Neural crest cell (in vitro differentiated cells): Measurements from ENCODE around the gene HMOX1. TPM values are rescaled to one million over a fixed set of nuclear protein-coding genes. Genes with fewer than 3 reads are reported as not detected.

Source experiments
- DNase-seq: peaks from one replicate; pipeline ENCODE4 v3.0.0; 2021; ENCODE audit warnings: low read depth, mixed read lengths, low spot score
- H3K27ac Mint-ChIP-seq: one replicate; pipeline ENCODE4 v1.8.0; 2021; ENCODE audit warnings: mild to moderate bottlenecking, mixed read lengths; ENCODE audit not compliant: unreplicated experiment
- H3K27me3 Mint-ChIP-seq: 2 replicates; pipeline ENCODE4 v1.8.0; 2021; ENCODE audit warnings: low read depth, mild to moderate bottlenecking, mixed read lengths
- H3K36me3 Mint-ChIP-seq: 2 replicates; pipeline ENCODE4 v1.8.0; 2021; ENCODE audit warnings: low read depth, mild to moderate bottlenecking, mixed read lengths
- H3K4me1 Mint-ChIP-seq: 2 replicates; pipeline ENCODE4 v1.8.0; 2021; ENCODE audit warnings: mixed read lengths
- H3K4me3 Mint-ChIP-seq: one replicate; pipeline ENCODE4 v1.8.0; 2021; ENCODE audit warnings: mild to moderate bottlenecking, mixed read lengths
- H3K9me3 Mint-ChIP-seq: 2 replicates; pipeline ENCODE4 v1.8.0; 2021; ENCODE audit warnings: mixed read lengths
- CTCF ChIP-seq: fragments of 200-600 bp; sonication (generic); conservative IDR thresholded peaks from 2 replicates; pipeline ENCODE4 v1.5.0; 2021; ENCODE audit warnings: antibody characterized with exemption, mild to moderate bottlenecking
- total RNA-seq: library from RNA; stranded (reverse); gene quantifications from 2 replicates; pipeline ENCODE4 v1.2.1, GENCODE V29; 2021

The HMOX1 gene
- total RNA-seq, 1 donor from 2014 or later = 2.4 TPM

- H3K9me3 Mint-ChIP-seq = no peaks in the 10 kb centered on the region
- H3K4me3 Mint-ChIP-seq = no peak overlapping the region
- H3K27me3 Mint-ChIP-seq = peaks cover 8% of the 10 kb centered on the region
- no peak for DNase-seq
- no peak overlapping the region for H3K27ac Mint-ChIP-seq
- H3K36me3 Mint-ChIP-seq = no peaks in the 10 kb centered on the region
- no peak for TF ChIP-seq CTCF
- peaks cover 56% of the 10 kb centered on the region for H3K4me1 Mint-ChIP-seq
These were observed 5.9 kb upstream of the HMOX1 start for GRCh38 chr22:35375031-35375430.

GRCh38 chr22:35375526-35375925, 5.4 kb upstream of the HMOX1 start:
- Mint-ChIP-seq H3K4me1 (peaks cover 60% of the 10 kb centered on the region), H3K27me3 (peaks cover 8% of the 10 kb centered on the region), H3K27ac (peak overlapping the region; percentile 91), H3K9me3 (no peaks in the 10 kb centered on the region), H3K4me3 (peak overlapping the region; percentile 44), H3K36me3 (no peaks in the 10 kb centered on the region)
- TF ChIP-seq CTCF = no peak
- DNase-seq = no peak

- DNase-seq = peak; percentile 80
- Mint-ChIP-seq H3K4me3 (peak overlapping the region; percentile 80), H3K27me3 (peaks cover 13% of the 10 kb centered on the region), H3K4me1 (peaks cover 59% of the 10 kb centered on the region), H3K36me3 (no peaks in the 10 kb centered on the region), H3K9me3 (no peaks in the 10 kb centered on the region), H3K27ac (peak overlapping the region; percentile 97)
- no peak for TF ChIP-seq CTCF
These were observed 4.0 kb upstream of the HMOX1 start for GRCh38 chr22:35376728-35377472.

GRCh38 chr22:35377735-35378134, 3.2 kb upstream of the HMOX1 start:
- Mint-ChIP-seq H3K4me3 (peak overlapping the region; percentile 80), H3K4me1 (peaks cover 56% of the 10 kb centered on the region)
- DNase-seq = no peak

GRCh38 chr22:35378621-35379020, 2.3 kb upstream of the HMOX1 start:
- H3K4me3 Mint-ChIP-seq = no peak overlapping the region
- no peak overlapping the region for H3K27ac Mint-ChIP-seq
- peaks cover 56% of the 10 kb centered on the region for H3K4me1 Mint-ChIP-seq

More at GRCh38 chr22:35377735-35378134, 3.2 kb upstream of the HMOX1 start:
- no peaks in the 10 kb centered on the region for H3K36me3 Mint-ChIP-seq
- peaks cover 12% of the 10 kb centered on the region for H3K27me3 Mint-ChIP-seq
- no peaks in the 10 kb centered on the region for H3K9me3 Mint-ChIP-seq
- peak overlapping the region; percentile 97 for H3K27ac Mint-ChIP-seq
- no peak for TF ChIP-seq CTCF

More at GRCh38 chr22:35378621-35379020, 2.3 kb upstream of the HMOX1 start:
- Mint-ChIP-seq H3K9me3 (no peaks in the 10 kb centered on the region), H3K27me3 (peaks cover 12% of the 10 kb centered on the region), H3K36me3 (no peaks in the 10 kb centered on the region)
- TF ChIP-seq CTCF = no peak
- DNase-seq = no peak
